Measurements from ENCODE around the gene NELFA. TPM values are rescaled to one million over a fixed set of nuclear protein-coding genes. Genes with fewer than 3 reads are reported as not detected.

Gene NELFA
- total RNA-seq, 4 donors from 2014 or later, result 8.2 to 17.7 (median 13.9) TPM

GRCh38 chr4:1978741-1979476 is 29.9 kb downstream of the NELFA start:
- TF ChIP-seq CTCF (IDR thresholded peaks at IDR 0.05), result no peak
- DNase-seq (ENCODE audit: low spot score) (no peak), ATAC-seq (ENCODE audit: low FRiP score) (no peak)

GRCh38 chr4:1978226-1978625 is 30.5 kb downstream of the NELFA start:
- no peak for TF ChIP-seq CTCF (IDR thresholded peaks at IDR 0.05)
- DNase-seq (ENCODE audit: low spot score) (no peak), ATAC-seq (ENCODE audit: low FRiP score) (no peak)

GRCh38 chr4:1976416-1977352 is 32.1 kb downstream of the NELFA start:
- no peak for TF ChIP-seq CTCF (IDR thresholded peaks at IDR 0.05)
- ATAC-seq (ENCODE audit: low FRiP score) (no peak), DNase-seq (ENCODE audit: low spot score) (no peak)

- ATAC-seq (ENCODE audit: low FRiP score) (no peak), DNase-seq (ENCODE audit: low spot score) (no peak)
- TF ChIP-seq CTCF (IDR thresholded peaks at IDR 0.05), result no peak
These were observed 32.9 kb downstream of the NELFA start for GRCh38 chr4:1975880-1976279.

- no peak for ATAC-seq (ENCODE audit: low FRiP score)
- DNase-seq (ENCODE audit: low spot score), result no peak
- no peak for TF ChIP-seq CTCF (IDR thresholded peaks at IDR 0.05)
These were observed 33.4 kb downstream of the NELFA start for GRCh38 chr4:1975391-1975801.

GRCh38 chr4:1974840-1975239 is 33.9 kb downstream of the NELFA start:
- ATAC-seq (ENCODE audit: low FRiP score) (no peak), DNase-seq (ENCODE audit: low spot score) (no peak)
- no peak for TF ChIP-seq CTCF (IDR thresholded peaks at IDR 0.05)
